GM12873 (cell line): ENCODE data around the gene RNF225.

Source experiments
- TF ChIP-seq, protein P1 (sequence below): IDR thresholded peaks from 2 replicates; pipeline ENCODE4 v1.5.1; 2012; ENCODE audit warnings: low read depth, mild to moderate bottlenecking, moderate library complexity, low read length, control low read depth; ENCODE audit not compliant: insufficient read depth; ENCODE audit errors: missing control alignments

RNF225 gene

DNA sequence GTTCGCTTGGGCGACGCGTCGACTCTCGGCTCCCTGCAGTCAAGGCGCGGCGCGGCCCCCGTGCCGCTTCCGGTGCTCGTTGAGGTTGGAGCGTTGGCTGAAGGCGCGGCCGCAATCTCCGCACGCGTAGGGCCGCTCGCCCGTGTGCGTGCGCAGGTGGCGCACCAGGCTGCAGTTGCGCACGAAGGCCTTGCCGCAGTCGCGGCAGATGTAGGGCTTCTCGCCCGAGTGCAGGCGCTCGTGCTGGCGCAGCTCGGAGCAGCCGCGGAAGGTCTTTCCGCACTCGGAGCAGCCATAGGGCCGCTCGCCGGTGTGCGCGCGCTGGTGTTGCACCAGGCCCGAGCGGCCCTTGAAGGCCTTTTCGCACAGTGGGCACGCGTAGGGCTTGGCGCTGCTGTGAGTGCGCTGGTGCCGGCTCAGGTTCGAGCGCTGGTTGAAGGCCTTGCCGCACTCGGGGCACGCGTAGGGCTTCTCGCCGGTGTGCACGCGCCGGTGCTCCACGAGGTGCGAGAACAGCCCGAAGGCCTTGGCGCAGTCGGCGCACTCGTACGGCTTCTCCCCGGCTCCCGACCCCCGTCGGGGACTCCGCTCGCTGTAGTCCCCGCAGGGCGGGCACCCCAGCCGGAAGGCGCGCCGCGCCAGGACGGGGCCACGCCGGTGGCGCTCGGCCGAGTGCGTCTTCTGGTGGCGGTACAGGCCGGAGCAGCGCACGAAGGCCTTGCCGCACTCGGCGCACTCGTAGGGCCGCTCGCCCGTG, 27.6 kb upstream of the RNF225 start:
- TF ChIP-seq, protein P1, sequence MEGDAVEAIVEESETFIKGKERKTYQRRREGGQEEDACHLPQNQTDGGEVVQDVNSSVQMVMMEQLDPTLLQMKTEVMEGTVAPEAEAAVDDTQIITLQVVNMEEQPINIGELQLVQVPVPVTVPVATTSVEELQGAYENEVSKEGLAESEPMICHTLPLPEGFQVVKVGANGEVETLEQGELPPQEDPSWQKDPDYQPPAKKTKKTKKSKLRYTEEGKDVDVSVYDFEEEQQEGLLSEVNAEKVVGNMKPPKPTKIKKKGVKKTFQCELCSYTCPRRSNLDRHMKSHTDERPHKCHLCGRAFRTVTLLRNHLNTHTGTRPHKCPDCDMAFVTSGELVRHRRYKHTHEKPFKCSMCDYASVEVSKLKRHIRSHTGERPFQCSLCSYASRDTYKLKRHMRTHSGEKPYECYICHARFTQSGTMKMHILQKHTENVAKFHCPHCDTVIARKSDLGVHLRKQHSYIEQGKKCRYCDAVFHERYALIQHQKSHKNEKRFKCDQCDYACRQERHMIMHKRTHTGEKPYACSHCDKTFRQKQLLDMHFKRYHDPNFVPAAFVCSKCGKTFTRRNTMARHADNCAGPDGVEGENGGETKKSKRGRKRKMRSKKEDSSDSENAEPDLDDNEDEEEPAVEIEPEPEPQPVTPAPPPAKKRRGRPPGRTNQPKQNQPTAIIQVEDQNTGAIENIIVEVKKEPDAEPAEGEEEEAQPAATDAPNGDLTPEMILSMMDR, result no peak

DNA sequence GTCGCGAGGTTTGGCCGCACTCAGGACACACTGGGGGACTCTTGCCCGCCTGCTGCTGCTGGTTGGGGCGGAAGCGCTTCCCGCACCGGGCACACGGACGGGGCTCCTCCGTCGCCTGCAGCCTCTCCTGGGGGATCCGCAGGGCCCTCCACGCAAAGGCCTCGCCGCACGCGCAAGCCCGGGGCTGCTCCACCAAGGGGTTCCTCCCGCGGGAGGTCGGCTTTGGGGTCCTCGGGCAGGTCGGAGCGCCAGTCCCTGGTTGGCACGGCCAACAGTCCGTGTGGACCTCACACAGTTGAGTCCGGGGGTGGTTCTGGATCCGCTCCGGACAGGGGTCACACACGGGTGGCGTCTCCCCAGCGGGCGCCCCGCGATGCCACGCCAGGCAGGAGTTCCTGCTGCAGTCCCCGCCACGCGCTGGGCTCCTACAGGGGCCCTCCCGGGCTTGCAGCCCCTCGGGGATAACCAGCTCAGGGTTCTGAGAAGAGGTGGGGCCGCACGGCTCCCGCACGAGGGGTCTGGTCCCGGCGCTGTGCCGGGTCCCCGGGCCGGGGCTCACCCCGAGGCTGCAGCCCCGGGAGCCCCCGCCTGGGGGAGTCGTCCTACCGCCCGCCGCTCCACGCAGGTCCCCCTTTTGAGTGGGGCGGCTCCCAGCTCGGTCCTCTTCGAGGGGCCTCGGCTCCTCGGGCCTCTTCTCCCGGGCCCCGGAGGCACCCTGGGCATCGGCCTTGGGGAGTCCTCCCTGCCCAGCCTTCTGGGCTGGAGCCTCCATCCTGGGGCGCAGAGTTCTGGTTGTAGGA, 26.7 kb upstream of the RNF225 start:
- TF ChIP-seq, protein P1, result no peak

DNA sequence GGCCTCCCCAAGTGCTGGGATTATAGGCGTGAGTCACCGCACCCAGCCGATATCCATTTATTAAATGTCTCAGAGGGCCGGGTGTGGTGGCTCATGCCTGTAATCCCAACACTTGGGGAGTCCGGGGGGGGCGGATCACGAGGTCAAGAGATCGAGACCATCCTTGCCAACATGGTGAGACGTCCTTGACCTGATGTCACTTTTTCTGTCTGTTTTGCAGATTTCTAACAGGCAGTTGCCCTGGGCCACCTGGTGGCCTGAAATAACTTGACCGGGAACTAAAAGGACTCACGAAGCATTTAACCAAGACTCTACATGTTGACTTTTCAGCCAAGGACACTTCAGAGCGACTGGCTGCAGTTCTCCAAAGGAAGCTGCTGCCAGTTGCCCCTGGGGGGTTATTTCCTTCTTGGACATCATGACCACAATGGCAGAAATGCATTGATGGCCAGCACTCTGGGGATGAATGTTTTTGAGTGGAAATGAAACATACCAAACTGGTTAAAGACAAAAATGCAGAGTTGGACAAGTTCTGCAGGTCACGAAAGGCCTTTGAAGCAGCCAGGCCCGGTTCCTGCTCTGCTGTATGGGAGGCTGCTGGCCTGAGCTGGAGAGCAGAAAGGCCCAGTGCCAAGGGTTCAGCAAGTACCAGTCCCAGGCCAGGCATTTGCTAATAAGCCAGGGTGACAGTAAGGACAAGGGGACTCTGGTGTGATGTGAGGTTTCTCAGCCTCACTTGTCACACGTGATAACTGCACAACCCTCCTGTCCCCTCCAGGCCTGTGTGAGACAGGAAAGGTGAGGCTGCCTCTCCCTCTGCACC, 22.9 kb upstream of the RNF225 start:
- TF ChIP-seq, protein P1, result peak; percentile 8

DNA sequence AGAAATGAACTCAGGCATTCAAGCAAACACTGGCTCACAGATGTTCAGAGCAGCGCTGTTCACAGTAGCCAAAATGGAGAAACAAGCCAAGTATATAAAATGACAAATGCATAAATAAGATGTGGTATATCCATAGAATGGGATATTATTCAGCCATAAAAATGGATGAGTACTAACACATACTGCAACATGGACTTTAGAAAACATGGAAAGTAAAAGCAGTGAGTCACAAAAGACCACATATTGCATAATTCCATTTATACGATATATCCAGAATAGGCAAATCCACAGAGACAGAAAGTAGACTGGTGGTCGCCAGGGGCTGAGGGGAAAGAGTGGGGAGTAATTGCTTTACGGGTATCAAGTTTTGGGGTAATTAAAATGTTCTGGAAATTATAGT, 21.3 kb upstream of the RNF225 start:
- TF ChIP-seq, protein P1, result no peak

DNA sequence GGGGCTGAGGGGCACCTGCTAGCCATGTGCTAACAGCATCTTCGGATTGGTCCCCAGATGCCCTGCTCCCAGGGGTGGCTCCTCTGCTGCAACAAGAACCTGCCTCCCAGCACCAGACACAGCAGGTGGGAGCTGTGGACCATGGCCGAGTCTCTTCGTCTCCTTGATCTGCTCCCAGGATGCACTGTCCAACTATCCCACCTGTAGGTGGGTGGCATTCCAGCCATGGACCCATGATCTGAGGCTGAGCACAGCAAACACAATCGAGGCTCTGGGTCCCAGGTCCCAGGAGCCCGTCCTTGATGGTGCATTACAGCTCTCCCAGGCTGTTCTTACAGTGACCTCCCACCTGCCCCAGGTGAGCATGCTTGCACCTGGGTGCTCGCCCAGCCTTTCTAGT, 16.2 kb upstream of the RNF225 start:
- TF ChIP-seq, protein P1, result no peak

DNA sequence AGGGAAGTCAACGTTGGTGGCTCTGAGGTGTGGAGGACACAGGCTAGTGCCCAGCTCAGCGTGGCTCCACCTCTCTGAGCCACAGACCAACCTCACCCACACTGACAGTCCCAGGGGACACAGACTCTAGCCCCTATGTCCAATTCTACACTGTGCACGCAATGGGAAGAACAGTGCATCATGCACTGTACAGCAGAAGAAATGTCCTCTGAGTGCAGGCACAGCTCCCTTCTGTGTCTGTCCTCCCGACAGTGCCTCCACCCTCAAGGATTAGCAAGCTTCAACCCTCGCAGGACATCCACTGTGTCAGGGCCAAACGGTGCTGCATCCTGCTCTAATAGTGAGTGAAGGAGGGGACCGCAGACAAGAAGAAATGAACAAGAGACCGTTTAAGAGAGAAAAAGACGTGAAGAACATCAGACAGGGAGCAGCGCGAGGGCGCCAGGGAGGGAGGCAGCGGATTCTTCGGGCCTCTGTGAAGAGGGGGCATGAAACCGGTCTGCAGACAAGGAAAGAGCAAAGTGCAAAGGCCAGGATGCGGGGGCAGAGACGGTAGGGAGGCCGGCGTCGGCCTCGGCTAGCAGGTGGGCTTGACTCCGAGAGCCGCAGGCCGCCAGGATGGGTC, 15.3 kb upstream of the RNF225 start:
- TF ChIP-seq, protein P1, result no peak
